Measurements from ENCODE around the gene NABP2. TPM values are rescaled to one million over a fixed set of nuclear protein-coding genes. Genes with fewer than 3 reads are reported as not detected.

The NABP2 gene
- total RNA-seq, 1 donor from 2014 or later: 18.8 TPM

- DNase-seq (no peak), ATAC-seq (ENCODE audit: poor library complexity) (no peak)
- intact Hi-C loops (cut with DNase I): no loop called here
Observed at GRCh38 chr12:56236985-56237384, 12.8 kb downstream of the NABP2 start.

GRCh38 chr12:56237552-56237951 lies 13.4 kb downstream of the NABP2 start:
- DNase-seq (no peak), ATAC-seq (ENCODE audit: poor library complexity) (no peak)

GRCh38 chr12:56241424-56242303 lies 17.5 kb downstream of the NABP2 start:
- intact Hi-C loops (cut with DNase I): no loop called here
- DNase-seq (no peak), ATAC-seq (ENCODE audit: poor library complexity) (no peak)

More at GRCh38 chr12:56237552-56237951, 13.4 kb downstream of the NABP2 start:
- intact Hi-C loops (cut with DNase I): no loop called here

- ATAC-seq (ENCODE audit: poor library complexity) (no peak), DNase-seq (no peak)
- intact Hi-C loops (cut with DNase I): no loop called here
Observed at GRCh38 chr12:56242986-56243385, 18.8 kb downstream of the NABP2 start.

- ATAC-seq (ENCODE audit: poor library complexity) (peak; percentile 48), DNase-seq (no peak)
- intact Hi-C loops (cut with DNase I): no loop called here
Observed at GRCh38 chr12:56243731-56244181, 19.6 kb downstream of the NABP2 start.

GRCh38 chr12:56244494-56244893 lies 20.4 kb downstream of the NABP2 start:
- DNase-seq: no peak
- intact Hi-C loops (cut with DNase I): no loop called here
- ATAC-seq (ENCODE audit: poor library complexity): no peak

GRCh38 chr12:56247923-56248322 lies 23.8 kb downstream of the NABP2 start:
- intact Hi-C loops (cut with DNase I): no loop called here
- DNase-seq: peak; percentile 30
- no peak for ATAC-seq (ENCODE audit: poor library complexity)

- intact Hi-C loops (cut with DNase I): no loop called here
- DNase-seq (no peak), ATAC-seq (ENCODE audit: poor library complexity) (no peak)
Observed at GRCh38 chr12:56248711-56249110, 24.6 kb downstream of the NABP2 start.

GRCh38 chr12:56252649-56253048 lies 28.5 kb downstream of the NABP2 start:
- intact Hi-C loops (cut with DNase I): no loop called here
- ATAC-seq (ENCODE audit: poor library complexity): no peak
- no peak for DNase-seq

GRCh38 chr12:56253091-56253490 lies 28.9 kb downstream of the NABP2 start:
- intact Hi-C loops (cut with DNase I): no loop called here
- peak; percentile 27 for DNase-seq
- ATAC-seq (ENCODE audit: poor library complexity): no peak

GRCh38 chr12:56255671-56256070 lies 31.5 kb downstream of the NABP2 start:
- intact Hi-C loops (cut with DNase I): no loop called here
- DNase-seq (peak; percentile 13), ATAC-seq (ENCODE audit: poor library complexity) (no peak)

- DNase-seq (no peak), ATAC-seq (ENCODE audit: poor library complexity) (no peak)
- intact Hi-C loops (cut with DNase I): no loop called here
Observed at GRCh38 chr12:56256326-56256960, 32.3 kb downstream of the NABP2 start.

- ATAC-seq (ENCODE audit: poor library complexity) (no peak), DNase-seq (no peak)
- intact Hi-C loops (cut with DNase I): no loop called here
Observed at GRCh38 chr12:56257071-56257470, 32.9 kb downstream of the NABP2 start.

GRCh38 chr12:56257491-56258067 lies 33.4 kb downstream of the NABP2 start:
- ATAC-seq (ENCODE audit: poor library complexity): peak; percentile 23
- intact Hi-C loops (cut with DNase I): no loop called here
- DNase-seq: no peak

GRCh38 chr12:56258068-56258819 lies 34.1 kb downstream of the NABP2 start, which contains the start of gene ANKRD52:
Gene ANKRD52 (minus strand): TSS chr12:56258384. CDS start chr12:56258269, 115 bp downstream.
- ATAC-seq (ENCODE audit: poor library complexity): peak; percentile 99
- DNase-seq: peak; percentile 86
- intact Hi-C loops (cut with DNase I): no loop called here

GRCh38 chr12:56258820-56259183 lies 34.7 kb downstream of the NABP2 start:
- intact Hi-C loops (cut with DNase I): no loop called here
- no peak for DNase-seq
- ATAC-seq (ENCODE audit: poor library complexity): no peak

GRCh38 chr12:56260380-56260779 lies 36.2 kb downstream of the NABP2 start:
- DNase-seq (no peak), ATAC-seq (ENCODE audit: poor library complexity) (no peak)
- intact Hi-C loops (cut with DNase I): no loop called here

GRCh38 chr12:56260921-56261320 lies 36.8 kb downstream of the NABP2 start:
- ATAC-seq (ENCODE audit: poor library complexity) (no peak), DNase-seq (no peak)
- intact Hi-C loops (cut with DNase I): no loop called here
